ENCODE data around the gene SLC46A1. TPM values are rescaled to one million over a fixed set of nuclear protein-coding genes. Genes with fewer than 3 reads are reported as not detected.

SLC46A1 gene
- total and polyA plus RNA-seq, 2 of the 8 experiments (the other 6 are each of a cell fraction or from before 2014, with no cell fraction given), result 5.3 to 8.7 TPM

DNA sequence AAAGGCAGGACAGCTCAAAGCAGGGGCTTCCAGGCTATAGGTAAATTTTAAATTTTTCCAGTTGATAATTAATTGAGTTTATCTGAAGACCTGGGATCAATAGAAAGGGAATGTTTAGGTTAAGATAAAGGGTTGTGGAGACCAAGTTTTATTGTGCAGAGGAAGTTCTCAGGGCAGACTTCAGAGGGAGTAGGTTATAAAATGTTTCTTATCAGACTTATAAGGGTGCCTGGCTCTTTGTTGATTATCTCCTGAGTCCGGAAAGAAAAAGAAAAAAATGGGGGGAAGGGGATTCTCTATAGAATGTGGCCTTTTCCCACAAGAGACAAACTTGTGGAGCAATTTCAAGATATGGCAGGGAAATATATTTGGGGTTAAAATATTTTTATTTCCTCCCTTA, 15.9 kb downstream of the SLC46A1 start:
- TF ChIP-seq JUND (IDR thresholded peaks at IDR 0.05; ENCODE audit: low read length) (no peak), HDAC2 (IDR thresholded peaks at IDR 0.05; ENCODE audit: borderline replicate concordance in 1 of 2, low read depth in 2 of 2, low read length in 2 of 2) (no peak), POLR2AphosphoS5 (IDR thresholded peaks at IDR 0.05; ENCODE audit: low read depth, low read length) (no peak), KDM5A (IDR thresholded peaks at IDR 0.05; ENCODE audit: low read length) (no peak), SIRT6 (IDR thresholded peaks at IDR 0.05; ENCODE audit: low read length) (no peak), CHD1 (IDR thresholded peaks at IDR 0.05; ENCODE audit: low read depth, low read length) (no peak), NRF1 (IDR thresholded peaks at IDR 0.05; ENCODE audit: low read depth, low read length) (no peak), POLR2A (IDR thresholded peaks at IDR 0.05; ENCODE audit: control extremely low read depth in 1 of 2, low read depth in 2 of 2, low read length in 2 of 2) (no peak), TBP (IDR thresholded peaks at IDR 0.05; ENCODE audit: low read depth, low read length) (no peak)
- H2AK5ac ChIP-seq (ENCODE audit: low read depth, low read length), result no peak overlapping the region
- H4K91ac ChIP-seq (replicated peaks; ENCODE audit: insufficient read length, low read length), result no peak overlapping the region
- FAIRE-seq (no peak), DNase-seq (ENCODE audit: low read depth in 1 of 2, low spot score in 2 of 2) (no peak)
- no peak overlapping the region for H2BK15ac ChIP-seq (ENCODE audit: low read length)
- H3K27me3 ChIP-seq (replicated peaks in 1 of 4; ENCODE audit: control insufficient read depth in 3 of 4, extremely low read depth in 1 of 4, insufficient read depth in 3 of 4, low read length in 3 of 4), result peaks cover 4 to 11% (median 8%) of the 10 kb centered on the region in 4 experiments
- H4K20me1 ChIP-seq (replicated peaks in 1 of 2; ENCODE audit: control insufficient read depth in 1 of 2, insufficient read depth in 2 of 2, low read length in 2 of 2), result no peaks in the 10 kb centered on the region
- no peak overlapping the region for H4K5ac ChIP-seq (ENCODE audit: insufficient read length, low read depth, low read length)
- no peak overlapping the region for H3K4me3 ChIP-seq (ENCODE audit: extremely low read depth in 1 of 4, insufficient read depth in 2 of 4, low read depth in 3 of 4, low read length in 4 of 4)
- no peaks in the 10 kb centered on the region; the same call in 1 of the 2 replicates for H3K23me2 ChIP-seq (ENCODE audit: low read depth, low read length)
- H3K4me2 ChIP-seq (ENCODE audit: insufficient read depth in 1 of 2, low read depth in 2 of 2, low read length in 2 of 2), result no peak overlapping the region
- POLR2A ChIA-PET (ENCODE audit: partially characterized antibody), result interaction anchor here (0.6 to 12.7 kb wide), 2 partner anchors 12 to 87 kb away, joined by 3 to 135 read pairs; partner anchors contain the start of gene SLC46A1
- no peak overlapping the region for H3K9ac ChIP-seq (replicated peaks in 1 of 4; ENCODE audit: extremely low read depth in 1 of 4, low read depth in 3 of 4, low read length in 3 of 4)
- no peak overlapping the region for H3K27ac ChIP-seq (ENCODE audit: low read depth, low read length)
- no peak overlapping the region for H2BK120ac ChIP-seq (replicated peaks; ENCODE audit: low read depth, low read length)
- H3K14ac ChIP-seq (ENCODE audit: insufficient read length), result no peak overlapping the region
- WGBS, 2 experiments (ENCODE audit: extremely low coverage in 1 of 2, insufficient coverage in 1 of 2, insufficient read length in 1 of 2, insufficient replicate concordance in 2 of 2, low coverage in 1 of 2, low lambda C conversion rate in 2 of 2, missing lambda C conversion rate in 1 of 2), result 92% methylated on average over 1 of the region's 1 CpG; no CpG with 5 or more reads in 1 of the 2 experiments
- no peaks in the 10 kb centered on the region for H3K79me2 ChIP-seq (ENCODE audit: control insufficient read depth in 1 of 2, insufficient read depth in 2 of 2, low read length in 2 of 2)
- no peak overlapping the region for H3K56ac ChIP-seq (replicated peaks; ENCODE audit: insufficient read length, low read depth, low read length)
- no peak overlapping the region for H2BK12ac ChIP-seq (ENCODE audit: low read depth, low read length)
- H4K8ac ChIP-seq (ENCODE audit: extremely low read depth, insufficient read depth, low read length), result no peak overlapping the region
- no peak overlapping the region for H3K4ac ChIP-seq (replicated peaks; ENCODE audit: insufficient read length, low read depth, low read length)
- 0 out of 8 replicates have a peak, but pooled peaks cover 0 to 3% (median 0%) of the 10 kb centered on the region in 4 experiments for H3K36me3 ChIP-seq (ENCODE audit: control insufficient read depth in 2 of 4, insufficient read depth in 4 of 4, low read length in 3 of 4)
- no peak overlapping the region for H2AFZ ChIP-seq (ENCODE audit: low read length)
- H3K4me1 ChIP-seq (replicated peaks in 1 of 4; ENCODE audit: control insufficient read depth in 3 of 4, insufficient read depth in 4 of 4, low read length in 3 of 4), result no peaks in the 10 kb centered on the region; a peak in 2 of 7 replicates
- no peak overlapping the region for H3K23ac ChIP-seq (ENCODE audit: insufficient read length)
- no peaks in the 10 kb centered on the region for H3K9me3 ChIP-seq (ENCODE audit: insufficient read depth in 2 of 2, low read depth in 1 of 2, low read length in 1 of 2)
- no peak overlapping the region for H2BK5ac ChIP-seq (ENCODE audit: low read depth, low read length)
- no peaks in the 10 kb centered on the region for H3K79me1 ChIP-seq (ENCODE audit: low read depth, low read length)
- H3K18ac ChIP-seq (ENCODE audit: extremely low read depth, low read length), result no peak overlapping the region
- CTCF ChIA-PET (ENCODE audit: partially characterized antibody), result interaction anchor here (1.6 to 14.7 kb wide), 3 partner anchors 8 to 27 kb away, joined by 3 to 142 read pairs (median 9); no protein-coding TSS in a partner anchor
- H2BK20ac ChIP-seq (ENCODE audit: low read length), result no peak overlapping the region
